Left lung (tissue), 14 donors: ENCODE measurements around the gene FGF5. TPM values are rescaled to one million over a fixed set of nuclear protein-coding genes. Genes with fewer than 3 reads are reported as not detected.

ENCODE experiments used
- ATAC-seq: fragments of 200-7000 bp; cut with Tn5 transposase; one replicate; pipeline ENCODE4 v1.9.1; 2020; ENCODE audit warnings: moderate library complexity
- DNase-seq, 4 donors: peaks; one replicate each; pipeline ENCODE4 v3.0.0-alpha.2; 2013 to 2020
- H3K27ac ChIP-seq, 2 donors: fragments of 200-600 bp; sonication (generic) in 1 of 2; one replicate each; pipeline versions ENCODE4 v1.5.0 to v1.8.0; 2020 to 2021
- H3K27me3 ChIP-seq, 2 donors: fragments of 200-600 bp; sonication (generic) in 1 of 2; one replicate each; pipeline versions ENCODE4 v1.5.0 to v1.8.0; 2020 to 2021
- H3K36me3 ChIP-seq, 2 donors: fragments of 200-600 bp; sonication (generic) in 1 of 2; one replicate each; pipeline versions ENCODE4 v1.5.0 to v1.8.0; 2020 to 2021
- H3K4me1 ChIP-seq, 2 donors: fragments of 200-600 bp; one replicate each; pipeline ENCODE4 v1.8.0; 2021
- H3K4me3 ChIP-seq, 2 donors: fragments of 200-600 bp; sonication (generic) in 1 of 2; one replicate each; pipeline versions ENCODE4 v1.5.0 to v1.8.0; 2020 to 2021; ENCODE audit warnings: mild to moderate bottlenecking in 1 of 2
- H3K9me3 ChIP-seq, 2 donors: fragments of 200-600 bp; sonication (generic) in 1 of 2; one replicate each; pipeline versions ENCODE4 v1.5.0 to v1.8.0; 2020 to 2021
- CTCF ChIP-seq, 2 donors: fragments of 200-600 bp; sonication (generic) in 1 of 2; IDR thresholded peaks; one replicate each; pipeline versions ENCODE4 v1.5.0 to v1.8.0; 2021; ENCODE audit warnings: antibody characterized with exemption in 2 of 2
- intact Hi-C, 2 donors: fragments of 100-400 bp; cut with DNase I; formaldehyde crosslinking; loops; one replicate each; pipeline versions ENCODE4 v1.11.2 to v1.14.2; 2022
- long read RNA-seq, 12 donors: library from polyadenylated mRNA in 2 of 12; unstranded in 2 of 12; transcript quantifications; one replicate each; pipeline ENCODE4 v2.0.0 and lab custom pipeline, GENCODE V29; 2019 to 2026
- polyA plus RNA-seq, 6 donors: library from polyadenylated mRNA; unstranded; fragments of 120-200 nt; gene quantifications; one replicate each; pipeline ENCODE4 v1.2.1, GENCODE V29; 2013; ENCODE audit not compliant: insufficient read length in 6 of 6
- total RNA-seq, 2 donors: library from RNA; stranded (reverse); fragmentation: NEBNext Ultra II Directional; extraction: Animal tissue kit (Norgen Biotek cat#: 25700); gene quantifications; one replicate each; pipeline ENCODE4 v1.2.1, GENCODE V29; 2021
- donor health status: DM: no; HTN: yes; CAD: no.
- donor health status: DM: no; HTN: no; CAD: no.

The FGF5 gene
- total RNA-seq = under 1 TPM in 1 of 2 donors, not detected in 1; 0.05 TPM
- polyA plus RNA-seq = under 1 TPM in 2 of 6 donors, not detected in 4; 0.03 to 0.04 TPM
- long read RNA-seq, donor 1 = 0 reads
- long read RNA-seq, donor 2 = 0 reads
- long read RNA-seq, donor 3 = 0 reads
- long read RNA-seq, donor 4 = 0 reads
- long read RNA-seq, donor 5 = 0 reads
- long read RNA-seq, donor 6 = 0 reads
- long read RNA-seq, donor 7 = 0 reads
- long read RNA-seq, donor 8 = 0 reads
- long read RNA-seq, donor 9 = 0 reads
- long read RNA-seq, donor 10 = 0 reads
- long read RNA-seq, donor 11 = 0 reads
- long read RNA-seq, donor 12 = 0 reads

GRCh38 chr4:80266253-80266901 lies at the start of gene FGF5:
Gene FGF5, plus strand, starts transcription at chr4:80266664. Its CDS starts 161 bp downstream, at chr4:80266825.
- no peak for TF ChIP-seq CTCF (IDR thresholded peaks at IDR 0.05)
- Histone ChIP-seq H3K4me3 (peak within 1 kb of the TSS; percentile 21 to 24), H3K4me1 (peaks cover 0 to 14% of the 10 kb centered on the region in 2 donors), H3K27me3 (peaks cover 60 to 94% of the 10 kb centered on the region in 2 donors), H3K27ac (no peak within 1 kb of the TSS), H3K9me3 (no peaks in the 10 kb centered on the region), H3K36me3 (no peaks in the 10 kb centered on the region)
- intact Hi-C loops = no loop called here
- peak in 2 of 4 donors; percentile 10 to 80 for DNase-seq
- ATAC-seq = peak; percentile 76

- H3K9me3 ChIP-seq = no peaks in the 10 kb centered on the region
- no peak for TF ChIP-seq CTCF (IDR thresholded peaks at IDR 0.05)
Observed at GRCh38 chr4:80219301-80220025, 47.0 kb upstream of the FGF5 start.

GRCh38 chr4:80220711-80221110 lies 45.8 kb upstream of the FGF5 start:
- no peak overlapping the region for H3K4me3 ChIP-seq
- no peak for TF ChIP-seq CTCF (IDR thresholded peaks at IDR 0.05)
- ATAC-seq (no peak), DNase-seq (no peak)
- H3K4me1 ChIP-seq = peaks cover 0 to 7% of the 10 kb centered on the region in 2 donors
- H3K36me3 ChIP-seq = no peaks in the 10 kb centered on the region
- no peak overlapping the region for H3K27ac ChIP-seq
- H3K9me3 ChIP-seq = no peaks in the 10 kb centered on the region
- peaks cover 32 to 77% of the 10 kb centered on the region in 2 donors for H3K27me3 ChIP-seq
- intact Hi-C loops = no loop called here

More at GRCh38 chr4:80219301-80220025, 47.0 kb upstream of the FGF5 start:
- no peak overlapping the region for H3K27ac ChIP-seq
- DNase-seq (no peak), ATAC-seq (no peak)
- no peaks in the 10 kb centered on the region for H3K36me3 ChIP-seq
- no peak overlapping the region for H3K4me3 ChIP-seq
- peaks cover 32 to 69% of the 10 kb centered on the region in 2 donors for H3K27me3 ChIP-seq
- intact Hi-C loops = loop anchor here in 1 of 2 donors (10.0 kb wide), 1 partner anchor 1275 kb away; no protein-coding TSS in a partner anchor
- peaks cover 0 to 7% of the 10 kb centered on the region in 2 donors for H3K4me1 ChIP-seq

GRCh38 chr4:80221161-80221560 lies 45.3 kb upstream of the FGF5 start:
- TF ChIP-seq CTCF (IDR thresholded peaks at IDR 0.05) = peak in 1 of 2 donors; percentile 31
- H3K27me3 ChIP-seq = peaks cover 28 to 77% of the 10 kb centered on the region in 2 donors
- intact Hi-C loops = no loop called here
- no peak overlapping the region for H3K4me3 ChIP-seq
- ATAC-seq (no peak), DNase-seq (no peak)
- H3K27ac ChIP-seq = no peak overlapping the region
- H3K36me3 ChIP-seq = no peaks in the 10 kb centered on the region
- H3K9me3 ChIP-seq = no peaks in the 10 kb centered on the region
- peaks cover 0 to 4% of the 10 kb centered on the region in 2 donors for H3K4me1 ChIP-seq

GRCh38 chr4:80225595-80225994 lies 40.9 kb upstream of the FGF5 start:
- DNase-seq (no peak), ATAC-seq (no peak)
- Histone ChIP-seq H3K9me3 (no peaks in the 10 kb centered on the region), H3K27me3 (peaks cover 18 to 40% of the 10 kb centered on the region in 2 donors), H3K4me1 (no peaks in the 10 kb centered on the region), H3K27ac (no peak overlapping the region), H3K4me3 (no peak overlapping the region), H3K36me3 (no peaks in the 10 kb centered on the region)
- TF ChIP-seq CTCF (IDR thresholded peaks at IDR 0.05) = no peak
- intact Hi-C loops = no loop called here
